Tibial nerve (tissue), 4 donors: ENCODE data around the gene PCBP3. TPM values are rescaled to one million over a fixed set of nuclear protein-coding genes. Genes with fewer than 3 reads are reported as not detected.

Experiments used
- DNase-seq, 2 donors: peaks; one replicate each; pipeline ENCODE4 v3.0.0-alpha.2; 2019; ENCODE audit warnings: low spot score in 2 of 2
- H3K27ac ChIP-seq, 4 donors: fragments of 200-600 bp; sonication (generic) in 3 of 4; one replicate each; pipeline ENCODE4 v1.5.1; 2017 to 2019; ENCODE audit warnings: mild to moderate bottlenecking in 1 of 4
- H3K27me3 ChIP-seq, 2 donors: fragments of 200-600 bp; sonication (generic) in 1 of 2; one replicate each; pipeline versions ENCODE4 v1.5.1 to v1.6.0; 2017 to 2019
- H3K36me3 ChIP-seq, 3 donors: fragments of 200-600 bp; sonication (generic); one replicate each; pipeline ENCODE4 v1.5.1; 2018 to 2019
- H3K4me1 ChIP-seq, 4 donors: fragments of 200-600 bp; sonication (generic) in 3 of 4; one replicate each; pipeline ENCODE4 v1.5.1; 2017 to 2019
- H3K4me3 ChIP-seq, 4 donors: fragments of 200-600 bp; sonication (generic) in 3 of 4; one replicate each; pipeline ENCODE4 v1.5.1; 2017 to 2019; ENCODE audit warnings: mild to moderate bottlenecking in 1 of 4, moderate library complexity in 1 of 4
- H3K9me3 ChIP-seq, 4 donors: fragments of 200-600 bp; sonication (generic) in 3 of 4; one replicate each; pipeline ENCODE4 v1.5.1; 2017 to 2019
- CTCF ChIP-seq, 5 experiments: fragments of 200-600 bp in 3 of 5; fragments of 450-650 bp in 2 of 5; sonication (generic) in 3 of 5; IDR thresholded peaks; one replicate each; pipeline ENCODE4 v1.5.1; 2016 to 2019; ENCODE audit warnings: antibody characterized with exemption in 5 of 5, mild to moderate bottlenecking in 3 of 5, moderate library complexity in 2 of 5
- EP300 ChIP-seq, 2 donors: sonication (generic); formaldehyde crosslinking; IDR thresholded peaks; one replicate each; pipeline ENCODE4 v1.6.1; 2017; ENCODE audit warnings: antibody characterized with exemption in 2 of 2, mild to moderate bottlenecking in 1 of 2
- POLR2A ChIP-seq, 2 donors: fragments of 450-650 bp; IDR thresholded peaks; one replicate each; pipeline ENCODE4 v1.6.1; 2017; ENCODE audit warnings: antibody characterized with exemption in 2 of 2, mild to moderate bottlenecking in 2 of 2, moderate library complexity in 2 of 2
- WGBS, 2 donors: methylation state at CpG; one replicate each; pipeline ENCODE4 v1.1.5; 2018; 5-methylcytosine and 5-hydroxymethylcytosine counted together
- total RNA-seq, 4 donors: library from RNA; depleted of rRNA; stranded (reverse); fragments of >200 nt; gene quantifications; one replicate each; pipeline ENCODE4 v1.1.0, GENCODE V29; 2016

PCBP3 gene
- total RNA-seq, 4 donors from 2014 or later: 4.2 to 13.4 (median 9.6) TPM

DNA sequence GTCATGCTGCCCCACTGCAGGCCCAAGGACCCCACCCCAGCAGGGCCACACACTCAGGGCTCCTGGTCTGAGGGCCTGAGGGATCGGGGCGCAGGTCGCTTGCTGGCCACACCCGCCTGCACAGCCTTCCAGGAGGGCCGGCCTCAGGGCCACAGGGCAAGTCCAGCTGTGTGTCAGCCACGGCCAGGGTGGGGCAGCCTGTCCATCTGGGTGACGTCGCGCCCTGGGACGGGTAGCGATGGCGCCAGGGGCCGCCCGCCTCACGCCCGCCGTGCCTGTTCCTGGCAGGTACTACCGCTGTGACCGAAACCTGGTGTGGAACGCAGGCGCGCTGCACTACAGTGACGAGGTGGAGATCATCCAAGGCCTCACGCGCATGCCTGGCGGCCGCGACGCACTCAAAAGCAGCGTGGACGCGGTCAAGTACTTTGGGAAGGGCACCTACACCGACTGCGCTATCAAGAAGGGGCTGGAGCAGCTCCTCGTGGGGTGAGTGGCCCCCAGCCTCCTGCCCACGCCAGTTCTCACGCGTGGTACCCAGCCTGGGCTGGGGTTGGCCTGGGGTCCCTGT lies 340.5 kb downstream of the PCBP3 start:
- WGBS, 2 donors: 91% methylated on average over 27 to 33 of the region's 38 CpGs
- no peak for TF ChIP-seq CTCF (IDR thresholded peaks at IDR 0.05)
- peak in 1 of 2 donors; percentile 48 for TF ChIP-seq EP300 (IDR thresholded peaks at IDR 0.05)
- no peaks in the 10 kb centered on the region for H3K27me3 ChIP-seq

GRCh38 chr21:45984584-45985095 lies 341.1 kb downstream of the PCBP3 start:
- no peak for DNase-seq
- 84 to 85% methylated on average over 3 of the region's 3 CpGs for WGBS, 2 donors
- no peak overlapping the region for H3K4me3 ChIP-seq
- H3K36me3 ChIP-seq: peaks cover 3 to 55% (median 8%) of the 10 kb centered on the region in 3 donors
- H3K27ac ChIP-seq: peak overlapping the region; percentile 34 to 80 (median 63)
- TF ChIP-seq POLR2A (IDR thresholded peaks at IDR 0.05) (no peak), EP300 (IDR thresholded peaks at IDR 0.05) (no peak), CTCF (IDR thresholded peaks at IDR 0.05) (no peak)
- no peaks in the 10 kb centered on the region for H3K27me3 ChIP-seq
- no peaks in the 10 kb centered on the region for H3K9me3 ChIP-seq
- peaks cover 0 to 34% (median 6%) of the 10 kb centered on the region in 4 donors for H3K4me1 ChIP-seq

More for the DNA sequence above, 340.5 kb downstream of the PCBP3 start:
- H3K4me3 ChIP-seq: peak overlapping the region in 3 of 4 donors; percentile 56 to 95 (median 63)
- peak overlapping the region; percentile 30 to 80 (median 56) for H3K27ac ChIP-seq
- peaks cover 3 to 49% (median 8%) of the 10 kb centered on the region in 3 donors for H3K36me3 ChIP-seq
- peaks cover 0 to 40% (median 6%) of the 10 kb centered on the region in 4 donors for H3K4me1 ChIP-seq
- H3K9me3 ChIP-seq: no peaks in the 10 kb centered on the region
- DNase-seq: no peak

GRCh38 chr21:45985471-45986315 lies 342.2 kb downstream of the PCBP3 start:
- TF ChIP-seq EP300 (IDR thresholded peaks at IDR 0.05) (no peak), POLR2A (IDR thresholded peaks at IDR 0.05) (no peak), CTCF (IDR thresholded peaks at IDR 0.05) (no peak)
- H3K4me3 ChIP-seq: no peak overlapping the region
- H3K27me3 ChIP-seq: no peaks in the 10 kb centered on the region
- peaks cover 3 to 65% (median 8%) of the 10 kb centered on the region in 3 donors for H3K36me3 ChIP-seq
- no peaks in the 10 kb centered on the region for H3K9me3 ChIP-seq
- WGBS, 2 donors: 85 to 86% methylated on average over 32 to 35 of the region's 37 CpGs
- H3K4me1 ChIP-seq: peaks cover 0 to 33% (median 5%) of the 10 kb centered on the region in 4 donors
- no peak for DNase-seq
- peak overlapping the region in 2 of 4 donors; percentile 78 to 80 for H3K27ac ChIP-seq

DNA sequence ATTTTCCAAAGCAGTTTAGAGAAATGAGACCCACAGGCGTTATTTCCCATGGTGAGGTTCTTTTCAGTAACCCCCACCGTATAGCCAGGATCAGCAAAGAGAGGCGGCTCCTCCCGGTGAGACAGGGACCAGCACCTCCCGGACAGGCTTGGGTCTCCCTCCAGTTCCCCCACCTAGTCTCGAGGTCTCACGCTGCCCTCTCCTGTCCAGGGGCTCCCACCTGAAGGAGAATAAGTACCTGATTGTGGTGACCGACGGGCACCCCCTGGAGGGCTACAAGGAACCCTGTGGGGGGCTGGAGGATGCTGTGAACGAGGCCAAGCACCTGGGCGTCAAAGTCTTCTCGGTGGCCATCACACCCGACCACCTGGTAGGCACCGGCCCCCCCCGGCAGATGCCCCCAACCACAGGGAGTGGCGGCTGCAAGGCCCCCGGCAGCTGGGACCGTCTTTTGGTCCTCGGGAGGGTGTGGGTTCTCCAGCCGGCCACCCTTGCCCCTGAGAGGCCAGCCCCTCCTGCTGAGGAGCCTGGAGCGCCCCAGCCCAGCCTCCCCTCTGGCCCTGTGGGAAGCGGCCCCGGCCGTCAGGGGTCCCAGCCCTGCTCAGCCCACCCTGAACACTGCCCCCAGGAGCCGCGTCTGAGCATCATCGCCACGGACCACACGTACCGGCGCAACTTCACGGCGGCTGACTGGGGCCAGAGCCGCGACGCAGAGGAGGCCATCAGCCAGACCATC lies 343.0 kb downstream of the PCBP3 start:
- H3K27ac ChIP-seq: peak overlapping the region in 1 of 4 donors; percentile 80
- H3K4me1 ChIP-seq: peaks cover 0 to 28% (median 2%) of the 10 kb centered on the region in 4 donors
- no peak for DNase-seq
- no peaks in the 10 kb centered on the region for H3K9me3 ChIP-seq
- TF ChIP-seq EP300 (IDR thresholded peaks at IDR 0.05) (no peak), POLR2A (IDR thresholded peaks at IDR 0.05) (no peak), CTCF (IDR thresholded peaks at IDR 0.05) (no peak)
- H3K36me3 ChIP-seq: peaks cover 3 to 73% (median 8%) of the 10 kb centered on the region in 3 donors
- WGBS, 2 donors: 87 to 90% methylated on average over 25 to 32 of the region's 36 CpGs
- no peaks in the 10 kb centered on the region for H3K27me3 ChIP-seq
- H3K4me3 ChIP-seq: no peak overlapping the region
